Measurements from ENCODE around the gene CFAP20DC.
"Not testable (repeated sequence)": the region's sequence is repeated elsewhere in the genome, so short reads cannot be mapped to it uniquely, and the experiment has no call there.

Gene CFAP20DC

GRCh38 chr3:59017617-59017984, 32.2 kb downstream of the CFAP20DC start:
- DNase-seq (ENCODE audit: low spot score) = no peak

- DNase-seq (ENCODE audit: low spot score) = no peak
Observed at GRCh38 chr3:59016930-59017616, 32.8 kb downstream of the CFAP20DC start.

GRCh38 chr3:59013611-59014010, 36.2 kb downstream of the CFAP20DC start:
- no peak for DNase-seq (ENCODE audit: low spot score)

- DNase-seq (ENCODE audit: low spot score) = no peak
Observed at GRCh38 chr3:59006634-59007517, 42.9 kb downstream of the CFAP20DC start.

GRCh38 chr3:59001675-59002074, 48.1 kb downstream of the CFAP20DC start:
- DNase-seq (ENCODE audit: low spot score) = no peak

- no peak for DNase-seq (ENCODE audit: low spot score)
Observed at GRCh38 chr3:58999774-59000160, 50.1 kb downstream of the CFAP20DC start.

- DNase-seq (ENCODE audit: low spot score) = no peak
Observed at GRCh38 chr3:58999134-58999773, 50.6 kb downstream of the CFAP20DC start.

GRCh38 chr3:58998476-58999117, 51.2 kb downstream of the CFAP20DC start:
- DNase-seq (ENCODE audit: low spot score) = peak; percentile 83

GRCh38 chr3:58996730-58997129, 53.1 kb downstream of the CFAP20DC start:
- no peak for DNase-seq (ENCODE audit: low spot score)

GRCh38 chr3:58994746-58995330, 55.0 kb downstream of the CFAP20DC start:
- DNase-seq (ENCODE audit: low spot score) = peak; percentile 24

GRCh38 chr3:58993547-58993946, 56.3 kb downstream of the CFAP20DC start:
- no peak for DNase-seq (ENCODE audit: low spot score)

- DNase-seq (ENCODE audit: low spot score) = no peak
Observed at GRCh38 chr3:58991623-58992022, 58.2 kb downstream of the CFAP20DC start.

GRCh38 chr3:58991026-58991425, 58.8 kb downstream of the CFAP20DC start:
- no peak for DNase-seq (ENCODE audit: low spot score)

GRCh38 chr3:58989955-58990354, 59.9 kb downstream of the CFAP20DC start:
- DNase-seq (ENCODE audit: low spot score) = no peak

- no peak for DNase-seq (ENCODE audit: low spot score)
Observed at GRCh38 chr3:58989163-58989562, 60.7 kb downstream of the CFAP20DC start.

GRCh38 chr3:58988041-58988440, 61.8 kb downstream of the CFAP20DC start:
- no peak for DNase-seq (ENCODE audit: low spot score)

- DNase-seq (ENCODE audit: low spot score) = no peak
Observed at GRCh38 chr3:58986654-58987053, 63.2 kb downstream of the CFAP20DC start.

- no peak for DNase-seq (ENCODE audit: low spot score)
Observed at GRCh38 chr3:58979840-58980239, 70.0 kb downstream of the CFAP20DC start.

- no peak for DNase-seq (ENCODE audit: low spot score)
Observed at GRCh38 chr3:58973796-58974195, 76.0 kb downstream of the CFAP20DC start.

- not testable (repeated sequence) for DNase-seq (ENCODE audit: low spot score)
Observed at GRCh38 chr3:58967866-58968265, 82.0 kb downstream of the CFAP20DC start.

- no peak for DNase-seq (ENCODE audit: low spot score)
Observed at GRCh38 chr3:58965865-58966264, 84.0 kb downstream of the CFAP20DC start.

- no peak for DNase-seq (ENCODE audit: low spot score)
Observed at GRCh38 chr3:58963928-58964503, 85.8 kb downstream of the CFAP20DC start.

Measured in hepatic stellate cell (primary cell).